Measurements from ENCODE around the gene ADGRA1.

GRCh38 chr10:133103311-133103910 lies 15.7 kb downstream of the ADGRA1 start:
- TF ChIP-seq RAD21 (IDR thresholded peaks at IDR 0.05; ENCODE audit: low read depth) (no peak), YY1 (IDR thresholded peaks at IDR 0.05; ENCODE audit: low read depth) (no peak), CEBPB (IDR thresholded peaks at IDR 0.05) (no peak), ZBTB7A (IDR thresholded peaks at IDR 0.05; ENCODE audit: low read depth) (no peak), EP300 (IDR thresholded peaks at IDR 0.05; ENCODE audit: borderline replicate concordance) (no peak), NFIC (IDR thresholded peaks at IDR 0.05) (no peak), EGR1 (IDR thresholded peaks at IDR 0.05) (no peak), TCF12 (IDR thresholded peaks at IDR 0.05; ENCODE audit: low read depth) (no peak), MAX (IDR thresholded peaks at IDR 0.05) (no peak)
